ENCODE measurements around the gene IL17RB.

Gene IL17RB

DNA sequence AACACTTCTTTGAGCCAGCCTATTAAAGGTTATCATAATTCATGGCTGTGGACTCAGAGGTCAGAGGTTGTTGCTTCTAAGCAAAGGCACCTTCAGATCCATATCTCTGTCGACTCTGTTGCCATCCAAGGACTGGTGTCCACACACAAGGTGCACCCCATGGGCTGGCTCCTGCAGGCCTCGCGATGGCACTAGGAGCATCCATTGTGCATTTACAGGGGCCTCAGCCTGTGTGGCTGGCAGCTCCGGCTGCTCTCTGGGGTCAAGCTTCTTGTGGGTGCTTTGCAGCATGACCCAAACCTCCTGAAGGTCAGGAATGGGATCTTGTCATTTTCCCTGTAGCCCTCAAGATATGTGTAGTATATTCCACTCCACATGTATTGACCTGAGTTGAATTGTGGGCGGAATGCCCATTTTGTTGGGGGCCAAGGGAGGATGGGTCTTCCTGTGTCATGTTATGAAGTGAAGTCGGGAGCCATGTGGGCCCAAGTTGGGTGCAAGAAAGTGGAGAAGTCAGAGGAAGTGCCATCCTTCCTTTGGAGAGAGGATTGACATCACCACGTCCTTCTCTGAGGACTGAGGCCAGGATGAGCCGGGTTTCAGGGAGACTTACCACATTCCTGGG, 44.0 kb upstream of the IL17RB start:
- TF ChIP-seq, protein P1, sequence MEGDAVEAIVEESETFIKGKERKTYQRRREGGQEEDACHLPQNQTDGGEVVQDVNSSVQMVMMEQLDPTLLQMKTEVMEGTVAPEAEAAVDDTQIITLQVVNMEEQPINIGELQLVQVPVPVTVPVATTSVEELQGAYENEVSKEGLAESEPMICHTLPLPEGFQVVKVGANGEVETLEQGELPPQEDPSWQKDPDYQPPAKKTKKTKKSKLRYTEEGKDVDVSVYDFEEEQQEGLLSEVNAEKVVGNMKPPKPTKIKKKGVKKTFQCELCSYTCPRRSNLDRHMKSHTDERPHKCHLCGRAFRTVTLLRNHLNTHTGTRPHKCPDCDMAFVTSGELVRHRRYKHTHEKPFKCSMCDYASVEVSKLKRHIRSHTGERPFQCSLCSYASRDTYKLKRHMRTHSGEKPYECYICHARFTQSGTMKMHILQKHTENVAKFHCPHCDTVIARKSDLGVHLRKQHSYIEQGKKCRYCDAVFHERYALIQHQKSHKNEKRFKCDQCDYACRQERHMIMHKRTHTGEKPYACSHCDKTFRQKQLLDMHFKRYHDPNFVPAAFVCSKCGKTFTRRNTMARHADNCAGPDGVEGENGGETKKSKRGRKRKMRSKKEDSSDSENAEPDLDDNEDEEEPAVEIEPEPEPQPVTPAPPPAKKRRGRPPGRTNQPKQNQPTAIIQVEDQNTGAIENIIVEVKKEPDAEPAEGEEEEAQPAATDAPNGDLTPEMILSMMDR (conservative IDR thresholded peaks at IDR 0.05; ENCODE audit: low read depth) = no peak
- H3K27ac ChIP-seq = no peak overlapping the region
- CTCF ChIA-PET = no interaction called here
- no peak for DNase-seq (ENCODE audit: low spot score)
- POLR2A ChIA-PET (ENCODE audit: low non-redundant PET) = no interaction called here

DNA sequence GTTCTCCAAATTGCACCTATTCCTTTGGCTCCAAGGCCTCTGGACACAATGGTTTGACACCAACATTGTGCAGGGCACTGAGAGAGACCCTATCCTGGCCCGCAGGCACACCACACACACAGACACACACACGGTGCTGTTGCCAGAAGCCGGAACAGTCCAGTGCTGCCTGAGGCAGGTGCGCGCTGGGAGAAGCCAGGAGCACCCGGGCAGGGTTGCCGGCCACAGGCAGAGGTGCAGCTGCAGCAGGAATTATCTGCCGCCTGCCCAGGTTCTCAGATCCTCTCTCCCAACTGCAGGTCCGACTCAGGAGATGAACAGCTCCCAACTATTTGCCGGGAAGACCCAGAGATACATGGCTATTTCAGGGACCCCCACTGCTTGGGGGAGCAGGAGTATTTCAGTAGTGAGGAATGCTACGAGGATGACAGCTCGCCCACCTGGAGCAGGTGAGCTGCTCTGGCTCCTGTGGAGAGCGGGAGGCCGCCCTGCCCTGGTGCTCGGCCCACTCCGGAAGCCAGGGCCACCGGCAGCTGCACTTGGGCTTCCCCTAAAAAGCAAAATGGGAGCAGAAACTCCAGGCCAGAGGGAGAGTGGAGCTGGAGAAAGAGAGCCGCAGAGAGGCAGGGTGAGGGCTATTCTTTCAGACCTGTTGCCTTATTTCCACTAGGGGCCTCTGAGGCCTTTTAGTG, 43.1 kb upstream of the IL17RB start:
- POLR2A ChIA-PET (ENCODE audit: low non-redundant PET) = no interaction called here
- DNase-seq (ENCODE audit: low spot score) = no peak
- no peak overlapping the region for H3K27ac ChIP-seq
- TF ChIP-seq, protein P1 (conservative IDR thresholded peaks at IDR 0.05; ENCODE audit: low read depth) = no peak
- CTCF ChIA-PET = no interaction called here

DNA sequence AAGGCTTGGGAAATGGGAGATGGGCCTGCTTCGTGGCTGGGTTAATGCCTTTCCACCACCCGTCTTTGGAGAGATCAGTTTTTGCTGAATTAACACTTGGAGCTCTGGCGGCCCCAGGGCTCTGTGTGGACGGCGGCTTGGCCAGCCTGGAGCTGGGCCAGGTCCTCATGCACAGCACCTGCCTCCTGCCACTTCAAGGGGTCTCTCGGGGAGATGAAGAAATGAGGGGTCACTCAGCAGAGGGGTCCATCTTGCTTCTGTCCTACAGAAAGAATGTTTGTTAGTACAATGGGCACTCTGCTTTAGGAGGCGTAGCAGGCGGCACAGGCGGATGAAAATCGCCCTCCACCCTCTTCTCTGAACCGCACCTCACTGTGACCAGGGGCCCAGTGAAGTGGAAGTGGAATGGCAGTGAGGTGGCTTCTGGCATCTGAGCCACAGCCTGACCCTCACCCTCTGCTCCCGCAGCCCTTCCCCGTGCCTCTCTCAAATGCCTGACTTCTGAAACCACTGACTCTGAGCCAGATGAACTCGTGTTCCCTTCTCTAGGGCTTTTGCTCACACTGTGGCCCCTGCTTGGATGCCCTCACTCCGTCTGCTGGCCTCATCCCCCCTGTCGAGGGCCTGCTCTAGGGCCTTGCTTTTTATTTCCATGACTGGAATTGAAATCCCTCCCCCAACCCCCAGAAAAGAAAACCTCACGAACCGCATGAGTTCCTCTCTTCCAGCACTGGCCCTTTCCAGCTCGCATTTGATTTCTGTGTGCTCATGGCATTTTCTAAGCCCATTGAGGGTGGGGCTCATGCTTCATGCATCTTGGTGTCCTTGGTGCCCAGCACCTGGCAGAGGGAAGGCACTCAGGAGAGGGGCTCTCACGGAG, 42.3 kb upstream of the IL17RB start:
- CTCF ChIA-PET = no interaction called here
- TF ChIP-seq, protein P1 (conservative IDR thresholded peaks at IDR 0.05; ENCODE audit: low read depth) = no peak
- POLR2A ChIA-PET (ENCODE audit: low non-redundant PET) = no interaction called here
- no peak for DNase-seq (ENCODE audit: low spot score)
- no peak overlapping the region for H3K27ac ChIP-seq

DNA sequence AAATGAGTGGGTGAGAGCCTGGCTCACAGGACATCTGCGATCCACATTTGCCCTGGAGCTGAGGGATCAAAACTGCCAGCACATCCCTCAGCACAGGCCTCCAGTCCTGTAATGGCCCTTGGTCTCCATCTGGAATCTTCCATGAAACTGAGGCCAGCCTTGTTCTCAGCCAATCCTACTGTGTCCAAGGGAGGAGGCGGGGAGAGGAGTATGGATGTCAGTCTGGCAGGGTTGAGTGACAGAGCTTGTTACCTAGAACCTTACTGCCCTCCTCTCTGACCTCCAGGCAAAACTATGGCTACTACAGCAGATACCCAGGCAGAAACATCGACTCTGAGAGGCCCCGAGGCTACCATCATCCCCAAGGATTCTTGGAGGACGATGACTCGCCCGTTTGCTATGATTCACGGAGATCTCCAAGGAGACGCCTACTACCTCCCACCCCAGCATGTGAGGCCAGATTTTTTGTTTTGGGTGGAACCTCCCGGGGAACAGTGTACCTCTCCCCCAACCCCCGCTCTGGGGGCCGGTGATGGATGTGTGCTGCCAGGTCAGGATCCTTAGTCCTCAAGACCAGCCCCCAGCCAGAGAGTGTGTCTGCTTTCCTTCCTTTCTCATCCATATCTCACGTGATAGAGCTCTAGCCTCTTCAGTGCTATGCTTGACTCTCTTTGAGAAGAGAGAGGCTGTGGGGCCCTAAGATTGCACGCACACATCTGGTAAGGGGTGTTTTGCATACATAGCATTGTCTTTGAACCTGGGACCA, 41.5 kb upstream of the IL17RB start:
- DNase-seq (ENCODE audit: low spot score) = peak; percentile 55
- ChIA-PET CTCF (no interaction called here), POLR2A (ENCODE audit: low non-redundant PET) (no interaction called here)
- TF ChIP-seq, protein P1 (conservative IDR thresholded peaks at IDR 0.05; ENCODE audit: low read depth) = no peak
- H3K27ac ChIP-seq = no peak overlapping the region

DNA sequence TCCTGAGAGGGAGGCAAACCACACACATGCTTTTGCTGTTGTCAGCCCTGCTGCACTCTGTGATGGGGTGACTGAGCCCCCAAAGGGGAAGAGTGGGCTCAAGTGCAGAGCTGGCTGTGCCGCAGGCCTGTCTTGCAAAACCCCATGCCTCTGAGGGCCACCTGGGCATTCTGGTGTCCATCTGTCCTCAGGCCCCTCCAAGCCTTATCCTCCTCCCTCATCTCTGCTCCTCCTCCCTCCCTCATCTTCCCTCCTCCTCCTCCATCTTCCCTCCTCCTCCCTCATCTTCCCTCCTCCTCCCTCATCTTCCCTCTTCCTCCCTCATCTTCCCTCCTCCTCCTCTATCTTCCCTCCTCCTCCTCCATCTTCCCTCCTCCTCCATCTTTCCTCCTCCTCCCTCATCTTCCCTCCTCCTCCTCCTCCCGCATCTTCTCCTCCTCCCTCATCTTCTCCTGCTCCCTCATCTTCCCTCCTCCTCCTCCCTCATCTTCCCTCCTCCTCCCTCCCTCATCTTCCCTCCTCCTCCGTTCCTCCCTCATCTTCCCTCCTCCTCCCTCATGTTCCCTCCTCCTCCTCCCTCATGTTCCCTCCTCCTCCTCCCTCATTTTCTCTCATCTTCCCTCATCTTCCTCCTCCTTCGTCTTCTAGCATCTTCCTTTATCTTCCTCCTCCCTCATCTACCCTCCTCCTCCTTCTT, 40.8 kb upstream of the IL17RB start:
- DNase-seq (ENCODE audit: low spot score) = no peak
- TF ChIP-seq, protein P1 (conservative IDR thresholded peaks at IDR 0.05; ENCODE audit: low read depth) = no peak
- ChIA-PET CTCF (no interaction called here), POLR2A (ENCODE audit: low non-redundant PET) (no interaction called here)
- no peak overlapping the region for H3K27ac ChIP-seq
